ENCODE measurements around the gene ACAD8.
"Not testable (repeated sequence)": the region's sequence is repeated elsewhere in the genome, so short reads cannot be mapped to it uniquely, and the experiment has no call there.

ACAD8 gene

GRCh38 chr11:134266841-134267251 lies 13.5 kb downstream of the ACAD8 start:
- DNase-seq (ENCODE audit: low read depth in 1 of 2, low spot score in 1 of 2): no peak

GRCh38 chr11:134267461-134267860 lies 14.1 kb downstream of the ACAD8 start:
- no peak for DNase-seq (ENCODE audit: low read depth in 1 of 2, low spot score in 1 of 2)

DNA sequence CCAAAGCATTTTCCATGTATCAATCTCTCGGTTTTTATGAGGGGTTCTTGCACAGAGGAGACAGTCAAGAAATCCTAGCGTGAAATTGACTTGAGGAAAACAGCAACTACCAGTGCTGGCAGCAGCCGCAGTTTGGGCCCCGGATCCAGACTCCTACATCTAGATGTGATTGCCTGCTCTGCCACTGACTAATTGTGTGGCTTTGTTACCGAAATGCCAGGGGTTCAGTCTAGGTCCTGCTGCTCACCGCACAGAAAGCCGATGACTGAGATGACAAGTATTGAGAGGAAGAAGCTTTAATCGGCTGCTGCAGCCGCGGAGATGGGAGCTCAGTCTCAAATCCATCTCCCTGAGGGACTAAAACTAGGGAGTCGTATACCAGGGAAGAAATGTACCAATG lies 14.6 kb downstream of the ACAD8 start:
- DNase-seq (ENCODE audit: low read depth in 1 of 2, low spot score in 1 of 2): no peak

- no peak for DNase-seq (ENCODE audit: low read depth in 1 of 2, low spot score in 1 of 2)
These were observed 16.9 kb downstream of the ACAD8 start for GRCh38 chr11:134270250-134270714.

- no peak for DNase-seq (ENCODE audit: low read depth in 1 of 2, low spot score in 1 of 2)
These were observed 18.6 kb downstream of the ACAD8 start for GRCh38 chr11:134271978-134272377.

- no peak for DNase-seq (ENCODE audit: low read depth in 1 of 2, low spot score in 1 of 2)
These were observed 19.3 kb downstream of the ACAD8 start for GRCh38 chr11:134272381-134273316.

- DNase-seq (ENCODE audit: low read depth in 1 of 2, low spot score in 1 of 2): no peak
These were observed 19.9 kb downstream of the ACAD8 start for GRCh38 chr11:134273317-134273712.

- no peak for DNase-seq (ENCODE audit: low read depth in 1 of 2, low spot score in 1 of 2)
These were observed 21.8 kb downstream of the ACAD8 start for GRCh38 chr11:134275188-134275533.

- peak; percentile 49 to 71 for DNase-seq (ENCODE audit: low read depth in 1 of 2, low spot score in 1 of 2)
These were observed 22.4 kb downstream of the ACAD8 start, which contains the start of gene GLB1L3 for GRCh38 chr11:134275534-134276395. Gene GLB1L3 (plus strand): TSS chr11:134276379. CDS start chr11:134276741, 362 bp downstream.

DNA sequence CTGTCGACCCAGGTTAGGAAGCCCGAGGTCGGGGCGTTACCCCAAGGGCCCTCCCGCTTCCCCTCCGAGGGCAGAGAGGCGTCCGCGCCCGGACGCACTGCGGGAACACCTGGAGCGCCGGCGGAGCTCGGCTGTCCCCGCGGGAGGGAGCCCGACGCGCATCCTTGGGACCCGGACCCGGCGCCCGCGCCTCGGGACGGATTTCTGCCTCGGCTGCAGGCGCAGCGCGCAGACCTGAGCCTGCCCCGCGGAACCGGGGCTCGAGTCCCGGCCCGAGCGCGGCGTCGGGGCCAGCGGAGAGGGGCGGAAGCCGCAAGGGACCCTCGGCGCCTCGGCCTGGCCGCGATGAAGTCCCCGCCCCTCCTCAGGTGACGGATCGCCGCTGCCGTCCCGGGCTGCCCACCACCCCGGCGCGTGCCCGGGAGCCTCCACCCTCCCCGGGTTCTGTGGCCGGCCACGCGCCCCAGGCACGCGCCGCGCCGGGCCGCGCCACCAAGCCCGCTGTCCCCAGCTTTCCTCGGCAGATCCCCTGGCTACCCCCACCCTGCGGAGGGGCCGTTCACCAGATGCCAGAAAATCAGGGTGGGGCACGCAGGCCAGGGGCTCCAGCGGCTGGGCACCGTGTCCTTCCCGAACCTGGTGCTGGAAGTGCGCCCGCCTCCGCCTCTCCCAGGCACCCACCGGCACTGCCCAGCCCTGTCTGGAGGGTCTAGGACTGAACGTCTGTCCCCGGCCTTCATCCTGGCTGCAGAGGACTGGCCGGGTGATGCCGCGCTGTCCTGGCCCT lies 23.2 kb downstream of the ACAD8 start:
- DNase-seq (ENCODE audit: low read depth in 1 of 2, low spot score in 1 of 2): peak in 1 of 2 donors; percentile 6

- DNase-seq (ENCODE audit: low read depth in 1 of 2, low spot score in 1 of 2): no peak
These were observed 24.0 kb downstream of the ACAD8 start for GRCh38 chr11:134277183-134278001.

GRCh38 chr11:134278356-134278755 lies 25.0 kb downstream of the ACAD8 start:
- DNase-seq (ENCODE audit: low read depth in 1 of 2, low spot score in 1 of 2): no peak

- not testable (repeated sequence) for DNase-seq (ENCODE audit: low read depth in 1 of 2, low spot score in 1 of 2)
These were observed 28.3 kb downstream of the ACAD8 start for GRCh38 chr11:134281635-134282034.

DNA sequence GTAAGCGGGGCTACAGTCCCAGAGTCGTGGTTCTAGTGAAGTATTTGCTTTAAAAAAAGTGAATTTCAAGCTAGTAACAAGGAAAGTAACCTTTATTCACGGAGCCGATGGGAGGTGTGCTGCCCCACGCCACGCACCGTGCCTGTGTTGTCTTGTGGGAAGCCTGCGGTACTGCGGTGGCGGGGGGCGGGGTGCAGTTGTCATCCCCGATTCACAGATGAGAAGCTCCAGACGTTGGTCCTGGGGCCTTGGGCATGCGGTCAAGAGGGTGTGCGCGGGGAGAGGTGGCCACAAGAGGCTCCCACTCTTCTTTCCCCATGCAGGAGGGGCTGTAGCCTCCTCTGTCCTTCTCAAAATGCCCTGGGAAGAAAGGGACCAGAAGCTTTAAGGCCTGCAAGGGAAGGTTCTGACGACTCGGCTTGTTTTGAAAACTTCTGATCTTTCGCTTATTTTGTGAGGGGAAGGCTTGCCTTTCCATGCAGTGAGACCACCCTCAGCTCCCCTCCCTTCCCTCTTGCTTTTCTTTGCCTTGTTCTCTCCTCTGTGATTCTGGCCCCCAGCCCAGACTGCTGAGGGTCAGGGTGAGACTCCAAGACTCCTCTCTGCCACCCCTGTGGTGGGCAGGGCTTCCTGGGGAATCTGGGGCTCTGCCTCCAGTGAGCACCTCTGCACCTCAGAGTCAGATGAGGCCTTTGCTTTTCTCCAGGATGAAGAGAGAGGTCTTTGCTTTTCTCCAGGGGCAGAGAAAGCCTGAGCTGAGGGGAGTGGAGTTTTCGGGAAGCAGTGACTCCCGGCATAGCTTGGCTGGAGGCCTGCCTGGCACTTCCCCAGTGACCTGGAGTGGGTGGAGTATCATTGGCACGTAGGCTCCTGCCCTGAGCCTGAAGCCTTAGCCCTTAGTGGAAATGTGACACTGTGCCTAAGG lies 29.0 kb downstream of the ACAD8 start:
- DNase-seq (ENCODE audit: low read depth in 1 of 2, low spot score in 1 of 2): no peak

- no peak for DNase-seq (ENCODE audit: low read depth in 1 of 2, low spot score in 1 of 2)
These were observed 30.3 kb downstream of the ACAD8 start for GRCh38 chr11:134283461-134284230.

- DNase-seq (ENCODE audit: low read depth in 1 of 2, low spot score in 1 of 2): not testable (repeated sequence)
These were observed 31.0 kb downstream of the ACAD8 start for GRCh38 chr11:134284349-134284748.

GRCh38 chr11:134287561-134287960 lies 34.2 kb downstream of the ACAD8 start:
- no peak for DNase-seq (ENCODE audit: low read depth in 1 of 2, low spot score in 1 of 2)

GRCh38 chr11:134288486-134288885 lies 35.1 kb downstream of the ACAD8 start:
- DNase-seq (ENCODE audit: low read depth in 1 of 2, low spot score in 1 of 2): no peak

All from stimulated activated CD4-positive, alpha-beta T cell treated with anti-CD3 and anti-CD28 coated beads, Interleukin-15, amount 100 ng/mL, for 1 hour (primary cell).